ENCODE measurements around the gene KBTBD2. TPM values are rescaled to one million over a fixed set of nuclear protein-coding genes. Genes with fewer than 3 reads are reported as not detected.

The KBTBD2 gene
- total and polyA plus RNA-seq, 4 donors = 15.0 to 80.5 (median 25.6) TPM

DNA sequence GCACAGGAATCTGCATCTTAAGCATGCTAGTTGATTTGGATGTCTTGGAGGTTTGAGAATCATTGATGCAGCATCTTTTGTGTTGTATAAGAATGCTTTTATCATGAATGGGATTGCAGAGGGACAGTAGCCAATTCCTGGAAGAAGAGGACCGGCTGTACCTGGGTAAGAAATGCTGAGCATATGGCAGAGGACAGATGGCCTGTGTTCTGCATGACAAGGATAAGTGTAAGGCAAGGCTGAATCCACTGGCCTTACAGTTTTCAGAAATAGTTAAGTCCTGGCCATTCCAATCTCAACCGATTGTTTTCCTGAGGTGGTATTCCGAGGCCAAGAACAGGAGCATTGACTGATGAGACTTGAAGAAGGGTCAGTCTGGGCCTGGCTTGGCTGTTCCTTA lies 24.4 kb upstream of the KBTBD2 start:
- Histone ChIP-seq H3K4me1 (ENCODE audit: control insufficient read depth in 5 of 5, insufficient read depth in 5 of 5, low read length in 5 of 5) (no peaks in the 10 kb centered on the region), H3K27ac (ENCODE audit: low read depth in 1 of 2, low read length in 1 of 2) (no peak overlapping the region), H3K36me3 (ENCODE audit: control insufficient read depth in 4 of 4, insufficient read depth in 4 of 4, low read length in 4 of 4) (peaks cover 14 to 25% (median 19%) of the 10 kb centered on the region in 4 donors), H3K4me3 (no peak overlapping the region), H3K9me3 (ENCODE audit: control insufficient read depth in 4 of 4, insufficient read depth in 3 of 4, low read length in 3 of 4) (no peaks in the 10 kb centered on the region), H3K9ac (ENCODE audit: insufficient read depth in 1 of 2, low read length in 2 of 2) (no peak overlapping the region), H3K27me3 (ENCODE audit: control insufficient read depth in 3 of 3, insufficient read depth in 3 of 3, low read length in 2 of 3) (no peaks in the 10 kb centered on the region)
- WGBS, 2 donors = 91 to 95% methylated on average over 3 of the region's 3 CpGs
- no peak for TF ChIP-seq CTCF (IDR thresholded peaks at IDR 0.05; ENCODE audit: control extremely low read depth, extremely low read depth)
- ATAC-seq (ENCODE audit: insufficient read depth, low FRiP score) (no peak), DNase-seq (no peak)

- no peak for TF ChIP-seq CTCF (IDR thresholded peaks at IDR 0.05; ENCODE audit: control extremely low read depth, extremely low read depth)
- ATAC-seq (ENCODE audit: insufficient read depth, low FRiP score) (no peak), DNase-seq (no peak)
- 96 to 97% methylated on average over 5 of the region's 5 CpGs for WGBS, 2 donors
- Histone ChIP-seq H3K4me1 (ENCODE audit: control insufficient read depth in 5 of 5, insufficient read depth in 5 of 5, low read length in 5 of 5) (no peaks in the 10 kb centered on the region), H3K27ac (ENCODE audit: low read depth in 1 of 2, low read length in 1 of 2) (no peak overlapping the region), H3K27me3 (ENCODE audit: control insufficient read depth in 3 of 3, insufficient read depth in 3 of 3, low read length in 2 of 3) (no peaks in the 10 kb centered on the region), H3K4me3 (no peak overlapping the region), H3K36me3 (ENCODE audit: control insufficient read depth in 4 of 4, insufficient read depth in 4 of 4, low read length in 4 of 4) (peaks cover 14 to 22% (median 17%) of the 10 kb centered on the region in 4 donors), H3K9ac (ENCODE audit: insufficient read depth in 1 of 2, low read length in 2 of 2) (no peak overlapping the region), H3K9me3 (ENCODE audit: control insufficient read depth in 4 of 4, insufficient read depth in 3 of 4, low read length in 3 of 4) (no peaks in the 10 kb centered on the region)
These were observed 23.5 kb upstream of the KBTBD2 start for GRCh38 chr7:32915041-32915536.

DNA sequence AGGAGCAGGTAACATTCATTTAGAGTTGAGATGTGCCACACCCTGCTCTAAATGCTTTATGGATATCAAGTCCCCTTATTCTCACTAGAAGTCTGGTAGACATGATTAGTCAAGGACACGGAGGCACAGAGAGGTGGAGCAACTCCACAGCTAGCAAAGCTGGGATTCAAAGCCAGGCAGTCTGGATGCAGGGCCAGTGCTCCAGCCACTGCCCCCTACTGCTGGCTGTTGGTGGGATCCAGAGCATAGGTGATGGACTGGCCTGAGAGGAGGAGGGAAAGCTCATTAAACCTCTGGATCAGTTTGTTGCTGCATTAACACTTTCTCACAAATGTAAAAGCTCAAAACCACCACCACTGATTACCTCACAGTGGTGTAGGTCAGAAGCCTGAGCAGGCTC lies 22.6 kb upstream of the KBTBD2 start:
- H3K4me1 ChIP-seq (ENCODE audit: control insufficient read depth in 5 of 5, insufficient read depth in 5 of 5, low read length in 5 of 5) = no peaks in the 10 kb centered on the region
- peaks cover 14 to 22% (median 17%) of the 10 kb centered on the region in 4 donors for H3K36me3 ChIP-seq (ENCODE audit: control insufficient read depth in 4 of 4, insufficient read depth in 4 of 4, low read length in 4 of 4)
- no peaks in the 10 kb centered on the region for H3K9me3 ChIP-seq (ENCODE audit: control insufficient read depth in 4 of 4, insufficient read depth in 3 of 4, low read length in 3 of 4)
- no peak overlapping the region for H3K9ac ChIP-seq (ENCODE audit: insufficient read depth in 1 of 2, low read length in 2 of 2)
- DNase-seq = no peak
- ATAC-seq (ENCODE audit: insufficient read depth, low FRiP score) = no peak
- no peak overlapping the region for H3K4me3 ChIP-seq
- TF ChIP-seq CTCF (IDR thresholded peaks at IDR 0.05; ENCODE audit: control extremely low read depth, extremely low read depth) = no peak
- 69 to 76% methylated on average over 1 of the region's 1 CpG for WGBS, 2 donors
- no peak overlapping the region for H3K27ac ChIP-seq (ENCODE audit: low read depth in 1 of 2, low read length in 1 of 2)
- no peaks in the 10 kb centered on the region for H3K27me3 ChIP-seq (ENCODE audit: control insufficient read depth in 3 of 3, insufficient read depth in 3 of 3, low read length in 2 of 3)

- no peak overlapping the region for H3K4me3 ChIP-seq
- no peak overlapping the region for H3K9ac ChIP-seq (ENCODE audit: insufficient read depth in 1 of 2, low read length in 2 of 2)
- no peak for ATAC-seq (ENCODE audit: insufficient read depth, low FRiP score)
- H3K9me3 ChIP-seq (ENCODE audit: control insufficient read depth in 4 of 4, insufficient read depth in 3 of 4, low read length in 3 of 4) = no peaks in the 10 kb centered on the region
- DNase-seq = no peak
- H3K36me3 ChIP-seq (ENCODE audit: control insufficient read depth in 4 of 4, insufficient read depth in 4 of 4, low read length in 4 of 4) = peaks cover 2 to 13% (median 3%) of the 10 kb centered on the region in 4 donors
- no peak overlapping the region for H3K27ac ChIP-seq (ENCODE audit: low read depth in 1 of 2, low read length in 1 of 2)
- WGBS, 2 donors = 87 to 96% methylated on average over 1 of the region's 1 CpG
- TF ChIP-seq CTCF (IDR thresholded peaks at IDR 0.05; ENCODE audit: control extremely low read depth, extremely low read depth) = no peak
- H3K27me3 ChIP-seq (ENCODE audit: control insufficient read depth in 3 of 3, insufficient read depth in 3 of 3, low read length in 2 of 3) = no peaks in the 10 kb centered on the region
- H3K4me1 ChIP-seq (ENCODE audit: control insufficient read depth in 5 of 5, insufficient read depth in 5 of 5, low read length in 5 of 5) = peaks cover 0 to 4% (median 0%) of the 10 kb centered on the region in 5 donors
These were observed 18.6 kb upstream of the KBTBD2 start for GRCh38 chr7:32910195-32910594.
